NCI-H1436 (cell line): ENCODE results near the gene SLC25A31.

Source experiments
- DNase-seq: peaks from one replicate; lab custom pipeline; 2025; lab: John Stamatoyannopoulos, UW

Gene SLC25A31

GRCh38 chr4:127777487-127777886, 47.3 kb downstream of the SLC25A31 start:
- no peak for DNase-seq

GRCh38 chr4:127778102-127778501, 47.9 kb downstream of the SLC25A31 start:
- DNase-seq: peak; percentile 21

- no peak for DNase-seq
Measured at GRCh38 chr4:127780598-127780997, 50.4 kb downstream of the SLC25A31 start.

GRCh38 chr4:127781300-127782024, 51.3 kb downstream of the SLC25A31 start:
- DNase-seq: no peak

- peak; percentile 67 for DNase-seq
Measured at GRCh38 chr4:127782025-127782274, 51.8 kb downstream of the SLC25A31 start.

GRCh38 chr4:127782275-127783025, 52.2 kb downstream of the SLC25A31 start, which contains the start of gene HSPA4L:
TSS of gene HSPA4L (plus strand) at chr4:127782322. CDS start at chr4:127782551, 229 bp downstream.
- peak; percentile 59 for DNase-seq

GRCh38 chr4:127783026-127783769, 53.0 kb downstream of the SLC25A31 start:
- no peak for DNase-seq

- no peak for DNase-seq
Measured at GRCh38 chr4:127783955-127784770, 54.0 kb downstream of the SLC25A31 start.

- no peak for DNase-seq
Measured at GRCh38 chr4:127788517-127788916, 58.3 kb downstream of the SLC25A31 start.

- DNase-seq: no peak
Measured at GRCh38 chr4:127791391-127791790, 61.2 kb downstream of the SLC25A31 start.

- DNase-seq: no peak
Measured at GRCh38 chr4:127793528-127793927, 63.3 kb downstream of the SLC25A31 start.

GRCh38 chr4:127799711-127800110, 69.5 kb downstream of the SLC25A31 start:
- DNase-seq: no peak

GRCh38 chr4:127809173-127809800, 79.1 kb downstream of the SLC25A31 start:
- no peak for DNase-seq

- DNase-seq: no peak
Measured at GRCh38 chr4:127810551-127810950, 80.4 kb downstream of the SLC25A31 start.

GRCh38 chr4:127822430-127822829, 92.2 kb downstream of the SLC25A31 start:
- DNase-seq: no peak
